SK-N-DZ (cell line): Measurements from ENCODE around the gene DCLK1. TPM values are rescaled to one million over a fixed set of nuclear protein-coding genes. Genes with fewer than 3 reads are reported as not detected.

Source experiments
- DNase-seq: peaks from one replicate; pipeline ENCODE4 v3.0.0-alpha.2; 2015; ENCODE audit warnings: low spot score
- polyA plus RNA-seq, 2 experiments: library from polyadenylated mRNA; depleted of rRNA; stranded (reverse); fragments of >200 nt; gene quantifications; 2 replicates each; pipeline ENCODE4 v1.2.3, GENCODE V29; 2014

The DCLK1 gene
- polyA plus RNA-seq (2014; cell fraction: cytosol; rRNA removed): 16.0 and 18.2 TPM in 2 replicates
- 11.5 and 12.3 TPM in 2 replicates for polyA plus RNA-seq (2014; cell fraction: nucleus; rRNA removed)

DNA sequence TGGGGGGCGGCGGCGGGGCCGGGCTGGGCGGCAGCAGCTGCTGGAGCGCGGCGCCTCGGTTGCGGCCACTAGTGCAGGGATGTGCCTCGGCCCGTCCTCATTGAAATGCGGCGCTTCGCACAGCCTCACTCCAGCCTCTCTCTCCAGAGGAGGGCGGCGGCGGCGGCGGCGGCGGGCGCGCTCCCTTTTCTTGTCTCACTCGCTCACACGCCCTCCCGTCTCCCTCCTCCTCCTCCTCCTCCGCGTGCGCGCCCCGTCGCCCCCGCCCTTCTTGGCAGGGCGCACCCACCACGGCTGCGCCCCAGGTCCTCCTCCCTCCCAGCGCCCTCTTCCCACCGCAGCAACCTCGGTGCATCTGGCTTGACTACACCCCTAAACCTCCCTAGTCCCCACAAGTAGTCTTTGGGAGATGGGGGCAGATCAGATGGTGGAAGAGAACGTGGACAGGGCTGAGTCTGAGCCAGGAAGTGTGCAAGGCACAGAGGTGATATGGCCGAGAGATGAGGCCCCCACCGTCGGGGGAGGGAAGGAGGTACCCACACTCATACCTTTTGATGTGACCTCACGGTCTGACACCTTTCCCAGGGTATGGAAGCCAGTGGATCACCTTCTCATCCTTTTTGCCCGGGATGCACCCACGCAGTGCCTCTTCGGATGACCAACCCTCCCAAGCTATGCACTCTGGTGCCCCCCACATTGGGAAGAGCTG lies at the start of gene DCLK1:
Gene DCLK1, minus strand, starts transcription at position 161 of the 709 bp plus-strand sequence.
- DNase-seq: peak; percentile 80

DNA sequence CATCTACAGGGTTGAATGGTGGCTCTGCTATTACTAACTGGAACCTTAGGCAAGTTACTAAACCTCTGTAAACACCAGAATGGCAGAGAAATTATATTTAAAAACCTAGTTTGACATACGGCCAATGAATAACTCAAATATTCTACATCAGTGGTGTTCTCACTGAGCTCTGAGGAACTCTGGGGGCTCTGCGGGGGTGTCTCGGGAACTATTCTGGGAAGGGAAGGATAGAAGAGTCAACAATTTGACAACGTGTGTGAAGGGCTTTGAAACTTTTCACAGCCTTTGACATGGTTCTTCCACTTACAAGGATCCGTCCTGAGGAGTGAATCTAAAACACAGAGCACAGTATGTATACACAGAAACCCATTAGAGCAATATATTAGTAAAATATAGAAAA lies 44.4 kb upstream of the DCLK1 start:
- DNase-seq: no peak

DNA sequence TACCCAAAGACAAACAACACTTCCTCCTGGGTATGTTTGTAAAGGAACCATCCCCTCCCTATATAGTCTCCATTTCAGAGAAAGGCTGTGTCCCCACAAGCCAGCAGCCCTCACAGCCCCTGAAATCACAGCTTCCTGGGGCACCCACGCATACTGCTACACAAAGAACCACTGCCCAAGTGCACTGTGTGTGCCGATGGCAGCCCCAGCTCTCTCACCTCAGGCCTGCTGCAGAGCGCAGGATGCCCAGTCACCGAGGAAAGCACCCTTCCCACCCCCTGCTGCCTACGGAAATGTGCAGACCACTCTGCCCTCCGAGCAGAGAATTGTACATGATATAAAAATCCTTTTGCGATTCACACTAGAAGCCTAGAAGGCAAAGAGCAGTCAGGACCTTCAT lies 43.7 kb upstream of the DCLK1 start:
- DNase-seq: no peak

DNA sequence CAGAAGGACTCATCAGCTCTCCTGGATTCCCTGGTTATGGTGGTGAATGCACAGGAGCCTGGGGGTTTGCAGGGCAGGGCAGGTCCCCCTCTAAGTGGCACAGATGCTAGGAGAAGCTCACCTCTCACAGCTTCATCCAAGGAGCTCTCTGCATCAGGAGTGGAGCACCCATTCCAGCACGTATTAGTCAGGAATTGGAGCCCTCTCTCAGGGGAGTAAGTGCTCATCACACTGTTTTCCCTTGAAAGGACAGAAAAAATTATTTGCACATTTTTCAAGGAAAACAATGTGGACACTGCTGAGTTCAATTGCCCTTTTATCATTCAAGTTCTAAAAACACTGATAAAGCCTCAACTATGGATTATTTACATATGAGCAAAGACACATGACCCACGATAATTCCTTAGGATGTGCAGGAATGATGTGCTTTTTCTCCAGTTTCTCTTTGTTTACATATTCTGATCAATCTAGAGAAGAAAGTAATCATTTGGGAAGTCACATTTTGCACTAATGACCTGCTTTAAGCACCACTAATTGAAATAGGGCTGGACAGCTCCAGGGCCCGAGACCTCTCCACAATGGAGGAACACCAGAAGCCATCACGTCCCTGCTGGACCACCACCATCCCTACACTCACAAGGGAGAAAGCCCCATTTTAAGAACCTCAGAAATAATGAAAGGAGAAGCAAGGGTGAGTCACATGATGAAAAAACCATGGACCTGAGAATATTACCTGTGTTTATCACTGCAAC lies 42.6 kb upstream of the DCLK1 start:
- DNase-seq: no peak

DNA sequence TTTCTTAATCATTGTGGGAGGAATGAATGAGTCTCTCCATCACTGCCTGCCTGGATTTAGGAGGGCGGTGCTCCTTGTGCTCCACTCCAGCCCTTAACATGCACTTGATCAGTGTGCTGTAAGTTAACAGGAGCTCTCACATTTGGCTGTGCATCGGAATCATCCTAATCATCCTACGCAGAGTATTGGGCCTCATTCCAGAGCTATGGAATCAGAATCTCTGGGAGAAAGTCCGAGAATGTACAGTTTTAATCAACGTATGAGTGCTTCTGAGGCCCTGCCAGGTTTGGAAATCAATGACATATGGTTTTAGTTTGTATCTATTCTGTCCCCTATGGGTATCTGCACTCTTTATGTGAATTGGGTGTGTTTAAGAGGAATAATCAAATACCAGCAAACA lies 34.9 kb upstream of the DCLK1 start:
- no peak for DNase-seq

DNA sequence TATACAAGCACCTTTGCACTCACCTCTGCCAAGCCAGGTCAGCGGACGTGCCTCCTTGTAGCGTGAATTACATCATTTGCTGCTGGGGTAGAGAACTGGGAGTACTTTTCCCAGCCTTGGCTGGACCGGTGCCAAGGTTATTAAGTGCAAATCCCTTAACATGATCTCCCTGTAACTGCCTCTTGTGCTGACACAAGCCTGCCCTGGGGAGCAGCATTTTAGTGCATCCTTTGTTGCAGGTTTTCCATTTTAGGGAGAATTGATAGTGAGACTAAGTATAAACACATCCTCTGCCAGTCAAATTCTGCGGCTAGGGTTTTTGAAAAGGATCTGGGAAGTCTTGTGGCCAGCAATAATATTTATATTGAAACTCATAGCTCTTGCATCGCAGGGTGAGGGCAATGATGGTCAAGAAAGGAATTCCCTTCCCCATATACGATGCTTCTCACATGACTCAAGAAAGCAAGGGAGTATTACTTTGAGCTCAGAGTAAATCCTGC lies 32.7 kb upstream of the DCLK1 start:
- peak; percentile 33 for DNase-seq

DNA sequence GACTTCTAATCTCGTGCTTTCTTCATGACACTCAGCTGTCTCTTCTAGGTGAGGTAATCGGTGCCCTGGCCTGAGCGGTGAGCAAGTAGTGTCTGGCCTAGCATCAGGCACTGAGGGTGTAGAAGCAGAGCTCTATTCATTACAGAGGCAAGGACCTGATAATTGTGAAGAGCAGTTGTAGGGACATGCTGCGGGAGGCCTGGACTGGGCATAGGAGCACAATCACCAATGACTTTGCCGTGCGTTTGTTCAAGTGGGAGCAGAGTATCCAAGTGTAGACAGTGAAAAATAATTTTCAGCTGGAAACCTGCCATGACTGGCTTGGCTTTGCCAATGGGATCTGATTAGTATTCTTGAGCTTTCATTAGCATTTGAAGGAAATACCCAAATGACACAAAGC lies 32.1 kb upstream of the DCLK1 start:
- DNase-seq: no peak

DNA sequence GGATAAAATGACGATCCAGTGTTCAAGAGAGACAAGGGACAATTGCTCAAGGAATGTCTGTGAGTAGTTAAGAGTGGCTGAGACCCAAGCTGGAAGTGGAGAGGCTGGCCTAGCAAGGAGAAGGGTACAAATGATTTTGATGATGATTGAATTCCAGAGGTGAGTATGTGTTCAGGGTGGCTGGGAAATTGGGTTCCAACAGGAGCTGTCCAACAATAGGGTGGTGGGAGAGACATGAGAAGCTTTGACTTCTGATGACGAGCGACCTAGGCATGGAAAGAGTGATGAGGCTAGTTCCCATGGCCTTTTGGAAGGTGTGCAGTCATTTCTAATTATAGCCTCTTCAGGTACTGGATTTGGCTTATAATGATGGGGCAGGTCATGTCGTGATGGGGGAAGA lies 29.1 kb upstream of the DCLK1 start:
- DNase-seq: no peak

DNA sequence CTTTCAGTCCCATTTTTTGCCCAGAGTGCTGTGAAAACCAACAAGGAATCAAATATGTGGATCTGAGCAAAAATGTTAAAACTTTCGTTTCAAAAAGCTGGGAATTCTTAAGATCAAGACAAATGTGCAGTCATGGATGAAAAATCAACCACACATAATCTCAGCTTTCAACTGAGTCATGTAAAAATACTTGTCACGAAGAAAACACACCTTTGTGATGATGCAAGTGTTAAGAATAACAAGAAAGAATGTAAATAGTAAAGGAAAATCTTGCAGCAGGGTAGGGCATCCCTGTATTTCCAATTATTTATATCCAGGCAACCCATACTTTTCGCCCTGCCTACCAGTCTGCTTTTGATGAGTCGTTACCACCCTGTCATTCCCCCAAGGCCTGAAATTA lies 27.4 kb upstream of the DCLK1 start:
- no peak for DNase-seq

DNA sequence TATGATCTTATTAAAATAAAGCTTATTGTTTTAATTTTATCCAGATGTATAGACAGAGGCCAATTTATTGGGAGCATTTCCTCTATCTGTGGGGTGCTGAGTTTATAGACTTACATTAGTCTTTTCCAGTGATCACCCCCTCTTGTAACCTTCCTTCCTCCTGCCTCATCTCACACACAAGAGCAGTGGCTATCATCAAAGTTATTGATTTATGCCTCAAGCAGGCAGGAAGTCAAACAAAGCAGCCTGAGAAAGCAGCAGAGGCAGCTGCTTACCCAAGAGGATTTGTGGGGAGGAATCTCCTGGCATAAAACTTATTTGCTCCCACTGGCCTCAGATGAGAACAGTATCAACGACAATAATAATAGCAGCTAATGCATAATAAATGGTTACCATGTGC lies 26.3 kb upstream of the DCLK1 start:
- peak; percentile 20 for DNase-seq

DNA sequence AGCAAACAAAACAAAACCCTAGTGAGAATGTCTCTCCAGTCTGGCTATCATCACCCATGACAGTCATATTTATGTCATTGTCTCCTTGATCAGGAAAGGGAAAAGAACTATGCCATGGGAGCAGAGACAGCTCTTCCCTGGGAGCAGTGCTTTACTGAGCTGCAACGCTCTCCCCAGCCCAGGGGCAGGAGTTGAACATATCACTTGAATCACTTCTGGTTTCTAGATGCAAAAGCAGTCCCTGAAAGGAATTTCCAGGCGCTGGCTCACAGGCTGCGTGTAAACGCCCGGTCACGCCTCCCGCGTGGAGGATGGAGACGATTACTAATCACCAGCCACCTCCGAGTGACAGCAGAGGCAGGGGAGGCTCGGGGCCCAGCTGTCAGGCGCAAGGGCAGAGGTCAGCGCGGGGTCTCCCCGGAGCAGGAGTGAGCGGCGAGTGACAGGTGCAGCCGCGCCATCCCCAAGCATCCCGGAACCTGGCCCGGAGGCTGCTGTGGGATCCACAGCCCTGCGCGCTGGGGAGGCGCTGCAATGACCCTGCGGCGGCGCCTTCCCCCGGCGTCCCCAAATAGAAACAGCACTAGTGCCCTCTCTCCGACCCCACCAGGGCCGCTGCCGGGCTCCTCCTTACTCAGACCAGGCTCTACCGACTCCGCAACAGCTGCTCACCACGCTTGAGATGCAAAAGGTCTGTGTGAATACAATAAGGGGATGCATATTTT lies 23.5 kb upstream of the DCLK1 start:
- peak; percentile 60 for DNase-seq

DNA sequence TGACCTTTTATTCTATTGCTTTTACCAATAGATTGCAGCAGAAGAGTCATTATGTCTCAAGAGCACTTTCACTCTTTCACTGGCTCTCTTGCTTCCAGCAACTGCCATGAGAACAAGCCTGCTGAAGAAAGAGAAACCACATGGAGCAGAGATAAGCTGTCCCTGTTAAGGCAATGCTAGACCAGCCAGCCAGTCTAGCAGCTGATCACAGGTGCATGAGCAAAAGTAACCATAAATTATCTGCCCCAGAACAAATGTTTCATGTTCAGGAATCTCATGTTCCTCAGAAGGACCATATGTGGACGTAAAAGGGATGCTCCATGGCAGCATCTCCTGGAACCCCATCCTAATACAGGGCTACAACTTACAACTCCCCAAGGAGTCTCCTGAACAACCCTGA lies 20.4 kb upstream of the DCLK1 start:
- no peak for DNase-seq

DNA sequence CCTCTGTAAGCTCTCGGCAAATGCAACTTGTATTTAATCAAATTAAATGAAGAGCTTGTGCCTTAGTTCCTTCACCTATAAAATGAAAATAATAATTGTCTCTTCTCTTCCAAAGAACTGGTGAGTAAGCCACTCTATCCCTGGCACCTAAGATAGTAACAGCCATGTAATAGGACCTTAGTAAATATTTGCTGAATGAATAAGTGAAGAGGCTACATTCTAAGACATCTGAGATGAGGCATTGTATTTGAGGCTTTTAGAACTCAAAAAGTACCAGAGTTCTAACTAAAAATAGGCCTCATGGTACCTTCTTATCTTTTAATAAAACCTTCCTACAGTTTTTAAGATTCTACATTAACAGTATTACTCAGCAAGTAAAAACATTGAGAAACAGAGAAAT lies 17.3 kb upstream of the DCLK1 start:
- no peak for DNase-seq

DNA sequence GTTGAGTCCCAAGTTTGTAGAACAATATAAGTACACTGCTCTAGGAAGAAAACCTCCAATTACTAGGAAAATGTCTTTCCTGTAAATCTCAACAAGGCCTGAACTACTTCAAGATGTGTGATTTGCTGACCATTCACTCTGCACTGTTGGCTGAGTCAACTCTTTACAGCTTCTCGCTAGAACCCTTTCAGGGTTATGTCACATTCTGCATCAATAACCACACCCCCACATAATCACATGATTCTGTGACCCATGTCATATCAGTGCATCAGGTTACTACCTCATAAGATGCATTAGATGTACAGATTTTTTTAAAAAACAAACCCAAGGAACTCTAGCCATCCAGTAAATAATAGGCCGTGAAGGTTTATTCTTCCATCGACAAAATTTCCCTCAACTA lies 16.1 kb upstream of the DCLK1 start:
- no peak for DNase-seq

DNA sequence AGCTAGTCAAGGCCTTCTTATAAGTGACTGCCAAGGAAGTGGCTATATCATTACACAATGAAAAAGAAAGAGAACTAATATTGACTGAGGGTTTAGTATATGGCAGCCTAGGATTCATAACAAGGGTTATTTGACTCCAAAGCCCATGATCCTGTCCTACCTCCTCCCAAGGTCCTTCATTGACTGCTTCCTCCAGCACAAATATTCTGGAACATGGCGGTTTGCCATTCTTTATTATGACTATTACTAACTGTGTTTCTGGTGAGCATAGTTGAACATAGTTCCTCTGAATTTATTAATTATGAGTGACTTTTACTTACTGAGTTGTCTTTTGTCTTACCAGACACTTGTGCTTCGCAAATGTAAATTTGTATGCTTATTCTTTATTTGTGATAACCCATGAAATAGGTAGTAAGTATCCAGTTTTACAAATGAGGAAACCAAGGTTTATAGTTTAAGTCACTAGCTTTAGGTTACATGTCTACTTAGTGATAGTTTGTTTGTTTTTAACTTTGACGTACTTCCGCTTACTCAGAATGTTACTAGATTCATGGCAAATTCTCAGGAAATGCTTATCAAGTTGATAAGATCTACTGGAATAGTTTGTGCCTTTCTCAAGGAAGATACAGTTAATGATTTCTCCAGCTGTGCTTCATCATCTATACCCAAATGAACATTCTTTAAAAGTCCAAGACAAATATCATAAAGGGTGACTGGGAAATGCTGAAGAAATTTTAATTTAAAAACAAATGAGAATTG lies 15.5 kb upstream of the DCLK1 start:
- no peak for DNase-seq

DNA sequence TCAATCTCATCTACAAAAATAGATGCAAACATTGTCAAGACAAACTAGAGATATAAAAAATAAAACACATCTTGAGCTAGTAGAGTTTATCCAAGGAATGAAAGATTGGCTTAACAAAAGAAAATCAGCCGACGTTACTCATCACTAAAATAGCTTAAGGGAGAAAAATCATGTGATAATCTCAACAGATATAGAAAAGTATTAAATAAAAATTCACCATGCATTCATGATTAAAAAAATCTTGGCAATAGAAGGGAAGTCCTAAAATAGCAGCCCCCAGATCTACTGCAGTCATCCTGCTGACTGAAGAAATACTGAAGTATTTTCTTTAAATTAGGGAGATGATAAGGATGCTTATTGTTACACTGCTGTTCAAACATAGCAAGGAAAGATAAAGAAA lies 12.6 kb upstream of the DCLK1 start:
- no peak for DNase-seq

DNA sequence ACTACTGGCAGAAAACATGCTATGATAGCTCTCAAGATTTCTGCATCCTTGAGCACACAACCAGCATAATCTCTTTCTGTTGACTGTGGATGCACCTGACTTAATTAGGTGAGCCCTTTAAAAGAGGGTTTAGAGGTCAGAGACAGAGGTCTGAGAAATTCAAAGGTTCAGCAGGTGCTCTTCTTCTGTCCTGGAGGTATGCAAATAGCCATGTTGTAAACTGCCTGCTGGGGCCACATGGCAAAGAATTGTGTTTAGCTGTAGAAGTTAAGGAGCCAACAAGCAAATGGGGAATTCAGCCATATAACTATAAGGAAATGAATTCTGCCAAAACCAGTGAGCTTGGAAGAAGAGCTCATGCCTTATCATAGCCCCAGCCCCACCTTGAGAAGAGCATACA lies 11.6 kb upstream of the DCLK1 start:
- no peak for DNase-seq

DNA sequence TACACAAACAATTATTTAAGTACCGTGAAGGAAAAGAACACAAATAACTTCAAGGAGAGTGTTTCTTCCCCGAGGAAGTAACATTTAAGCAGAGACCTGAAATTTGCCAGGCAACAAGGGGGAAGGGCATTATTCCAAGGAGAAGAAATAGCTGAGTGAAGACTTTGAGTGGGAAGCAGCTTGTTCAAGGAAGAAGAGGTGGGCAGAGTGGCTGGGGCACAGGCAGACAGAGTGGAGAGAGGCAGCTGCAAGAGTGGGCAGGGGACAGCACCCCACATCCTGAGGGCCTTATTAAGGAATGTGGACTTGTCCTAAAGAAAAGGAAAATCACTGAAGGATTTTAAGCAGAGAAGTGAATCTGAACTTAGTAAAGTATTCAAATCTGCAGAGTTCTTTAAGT lies 4.7 kb upstream of the DCLK1 start:
- DNase-seq: no peak

DNA sequence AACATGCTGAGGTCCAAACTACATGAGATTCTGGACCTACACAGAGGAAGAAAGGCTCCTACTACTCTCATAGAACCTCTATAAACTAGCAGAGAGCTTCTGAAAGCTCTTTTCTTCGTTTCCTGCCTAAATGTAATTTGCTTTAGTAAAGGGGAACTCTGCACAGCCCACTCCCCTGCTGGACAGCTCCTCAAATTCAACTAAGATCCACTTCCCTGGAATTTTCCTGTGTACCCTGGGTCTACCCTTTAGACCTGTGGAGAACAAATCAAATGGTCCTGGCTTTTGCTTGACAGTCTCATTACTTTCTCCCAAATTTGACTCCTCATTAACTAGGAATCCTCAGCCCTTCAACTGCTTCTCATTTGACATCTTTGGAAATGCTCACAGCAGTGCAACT lies 3.5 kb upstream of the DCLK1 start:
- DNase-seq: no peak

DNA sequence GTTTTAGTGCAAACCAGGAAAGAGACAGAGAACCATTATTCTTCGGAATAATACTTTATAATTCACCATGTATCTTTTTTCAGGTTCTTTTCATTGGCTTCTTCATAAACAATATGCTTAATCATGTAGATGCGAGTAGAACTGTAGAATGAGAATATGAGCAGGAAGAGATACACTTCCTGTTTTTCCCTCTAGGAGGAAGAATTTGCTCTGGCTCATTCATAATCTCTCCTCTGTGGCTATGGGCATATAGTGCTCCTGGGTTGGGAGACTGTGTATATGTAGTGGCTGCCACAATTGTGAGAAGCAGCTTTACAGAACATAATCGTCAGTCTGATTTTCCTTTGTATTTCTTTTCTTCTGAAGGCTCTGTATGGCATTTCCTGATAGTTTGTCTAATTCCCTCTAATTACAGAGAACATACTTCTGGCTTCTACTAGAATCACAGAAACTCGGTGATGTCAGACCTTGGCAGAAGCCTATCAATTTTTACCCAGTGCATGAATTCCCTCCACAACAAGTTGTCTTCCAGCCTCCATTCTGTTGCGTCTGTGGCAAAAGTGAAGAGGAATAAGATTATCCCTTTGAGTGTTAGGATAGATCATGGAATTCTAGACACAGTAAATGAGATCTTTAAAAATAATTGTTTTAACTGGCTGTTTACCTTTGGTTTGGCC lies 2.9 kb upstream of the DCLK1 start:
- no peak for DNase-seq

DNA sequence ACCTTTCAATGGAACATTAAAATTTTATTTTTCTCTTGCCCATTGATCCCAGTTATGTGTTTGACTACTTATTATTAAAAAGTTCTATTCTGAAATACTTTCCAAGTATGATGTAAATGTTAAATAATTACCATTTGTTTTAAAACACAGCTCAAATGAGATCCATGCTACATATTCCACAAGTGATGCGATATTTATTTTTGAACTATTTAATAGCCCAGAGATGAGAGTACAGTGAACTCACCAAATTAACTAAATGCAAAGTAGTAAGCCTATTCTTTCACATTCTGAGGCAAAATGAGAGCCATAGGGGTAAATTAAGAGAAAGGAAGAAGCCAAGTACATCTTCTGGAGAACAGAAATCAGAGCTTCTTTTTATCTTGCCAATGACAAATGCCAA lies 1.2 kb upstream of the DCLK1 start:
- DNase-seq: no peak
